HCT116 (cell line): ENCODE measurements around the gene ZNF592. TPM values are rescaled to one million over a fixed set of nuclear protein-coding genes. Genes with fewer than 3 reads are reported as not detected.

ENCODE experiments used
- ATAC-seq: fragments of 200-7000 bp; cut with Tn5 transposase; 2 replicates; pipeline ENCODE4 v1.9.1; 2020; ENCODE audit warnings: mild to moderate bottlenecking, moderate library complexity
- BruUV-seq: library from RNA; stranded (reverse); fragments of 400-500 nt; replicated peaks from 2 replicates; lab custom pipeline; 2021; lab: Mats Ljungman, UMichigan
- CTCF ChIA-PET: fragments of 300-600 bp; sonication (Branson Sonifier 250); formaldehyde crosslinking; loops from one replicate; lab custom pipeline; 2021; ENCODE audit warnings: antibody characterized with exemption; lab: Charles Lee
- POLR2A ChIA-PET: fragments of 300-600, 350-600 bp; sonication (Branson Sonifier 250); formaldehyde crosslinking; loops from one replicate; lab custom pipeline; 2021; ENCODE audit warnings: antibody characterized with exemption; lab: Charles Lee
- RAD21 ChIA-PET, 2 experiments: fragments of 300-600 bp; sonication (Branson Sonifier 250); formaldehyde crosslinking; loops; one replicate each; lab custom pipeline; 2023; ENCODE audit warnings: low total read pairs in 2 of 2; ENCODE audit not compliant: uncharacterized antibody in 2 of 2, unreplicated experiment in 2 of 2, low non-redundant PET in 1 of 2; lab: Charles Lee
- DNase-seq: peaks from one replicate; pipeline ENCODE4 v3.0.0-alpha.2; 2010; ENCODE audit warnings: low read depth, low spot score
- H2AFZ ChIP-seq: fragments of 200-600 bp; shearing (Covaris generic), sonication (generic); 2 replicates; pipeline ENCODE4 v1.6.1; 2017; ENCODE audit warnings: low read depth, mixed run types, mixed read lengths, antibody characterized with exemption, low read length; ENCODE audit not compliant: poor library complexity, severe bottlenecking
- H3K27ac ChIP-seq: 2 replicates; pipeline ENCODE4 v1.5.1; 2012; ENCODE audit warnings: low read depth, low read length
- H3K27me3 ChIP-seq: fragments of 200-600 bp; sonication (generic); 2 replicates; pipeline ENCODE4 v1.6.1; 2016; ENCODE audit warnings: mixed run types, low read length, mixed read lengths; ENCODE audit not compliant: insufficient read depth
- H3K36me3 ChIP-seq, 2 experiments: fragments of 200-500 bp in 1 of 2; fragments of 200-600 bp in 1 of 2; sonication (Bioruptor generic) in 1 of 2; sonication (generic) in 1 of 2; 2 replicates each; pipeline versions ENCODE4 v1.5.1 to v1.6.1; 2014 to 2016; ENCODE audit warnings: low read length in 2 of 2, inconsistent platforms in 1 of 2, mixed read lengths in 1 of 2, mixed run types in 1 of 2; ENCODE audit not compliant: insufficient read depth in 2 of 2, control insufficient read depth in 1 of 2
- H3K4me1 ChIP-seq, 2 experiments: fragments of 200-600 bp in 1 of 2; sonication (generic) in 1 of 2; 2 replicates each; pipeline versions ENCODE4 v1.5.1 to v1.6.1; 2012 to 2017; ENCODE audit warnings: low read length in 2 of 2, inconsistent platforms in 1 of 2, mild to moderate bottlenecking in 1 of 2, mixed read lengths in 1 of 2, mixed run types in 1 of 2, moderate library complexity in 1 of 2; ENCODE audit not compliant: insufficient read depth in 2 of 2, control insufficient read depth in 1 of 2
- H3K4me2 ChIP-seq: fragments of 200-600 bp; sonication (generic); 2 replicates; pipeline ENCODE4 v1.6.1; 2017; ENCODE audit warnings: mixed run types, low read length, mixed read lengths
- H3K4me3 ChIP-seq, 2 experiments: fragments of 200-600 bp in 1 of 2; sonication (generic) in 1 of 2; replicated peaks in 1 of 2; 2 replicates each; pipeline ENCODE4 v1.5.1; 2011 to 2016; ENCODE audit warnings: low read length in 2 of 2, control low read depth in 1 of 2, low read depth in 1 of 2, mild to moderate bottlenecking in 1 of 2, mixed read lengths in 1 of 2, mixed run types in 1 of 2
- H3K79me2 ChIP-seq: fragments of 200-600 bp; sonication (generic); 2 replicates; pipeline ENCODE4 v1.6.1; 2017; ENCODE audit warnings: mild to moderate bottlenecking, mixed run types, low read length, moderate library complexity, mixed read lengths; ENCODE audit not compliant: insufficient read depth
- H3K9ac ChIP-seq: fragments of 200-600 bp; sonication (generic); 2 replicates; pipeline ENCODE4 v1.6.1; 2016; ENCODE audit warnings: low read length, mixed read lengths
- H3K9me2 ChIP-seq: fragments of 200-600 bp; sonication (generic), shearing (Covaris generic); 2 replicates; pipeline ENCODE4 v1.6.1; 2017; ENCODE audit warnings: mixed run types, mild to moderate bottlenecking, moderate library complexity; ENCODE audit not compliant: insufficient read depth
- H3K9me3 ChIP-seq, 2 experiments: fragments of 200-500 bp in 1 of 2; fragments of 200-600 bp in 1 of 2; sonication (Bioruptor generic) in 1 of 2; sonication (generic) in 1 of 2; 2 replicates each; pipeline ENCODE4 v1.6.1; 2014 to 2017; ENCODE audit warnings: low read length in 2 of 2, mixed read lengths in 2 of 2, inconsistent platforms in 1 of 2, low read depth in 1 of 2, mild to moderate bottlenecking in 1 of 2, mixed run types in 1 of 2, moderate library complexity in 1 of 2; ENCODE audit not compliant: control insufficient read depth in 1 of 2, insufficient read depth in 1 of 2
- H4K20me1 ChIP-seq: fragments of 200-600 bp; sonication (generic), shearing (Covaris generic); 2 replicates; pipeline ENCODE4 v1.6.1; 2017; ENCODE audit warnings: mixed run types, mild to moderate bottlenecking, moderate library complexity; ENCODE audit not compliant: insufficient read depth
- CBX3 ChIP-seq: IDR thresholded peaks from 2 replicates; pipeline ENCODE4 v1.6.1; 2012; ENCODE audit warnings: low read depth
- CTCF ChIP-seq, 3 experiments: fragments of 200-600 bp in 1 of 3; sonication (generic) in 1 of 3; IDR thresholded peaks in 2 of 3; conservative IDR thresholded peaks in 1 of 3; 2 replicates each; pipeline ENCODE4 v1.5.1; 2012 to 2017; ENCODE audit warnings: low read depth in 2 of 3, low read length in 2 of 3, antibody characterized with exemption in 1 of 3, borderline replicate concordance in 1 of 3, control low read depth in 1 of 3, mild to moderate bottlenecking in 1 of 3, mixed read lengths in 1 of 3, mixed run types in 1 of 3, moderate library complexity in 1 of 3; ENCODE audit not compliant: insufficient read depth in 1 of 3
- EZH2 ChIP-seq: fragments of 200-600 bp; sonication (generic); IDR thresholded peaks from 2 replicates; pipeline ENCODE4 v1.6.1; 2017; ENCODE audit warnings: antibody characterized with exemption, mixed run types
- EZH2phosphoT487 ChIP-seq: fragments of 200-600 bp; IDR thresholded peaks from 2 replicates; pipeline ENCODE4 v1.6.1; 2018; ENCODE audit warnings: antibody characterized with exemption, borderline replicate concordance
- FOSL1 ChIP-seq: IDR thresholded peaks from 2 replicates; pipeline ENCODE4 v1.6.1; 2012; ENCODE audit warnings: low read depth
- POLR2A ChIP-seq: IDR thresholded peaks from 2 replicates; pipeline ENCODE4 v1.7.0; 2011; ENCODE audit warnings: borderline replicate concordance; ENCODE audit not compliant: insufficient read depth, insufficient read length; ENCODE audit errors: extremely low read depth
- POLR2AphosphoS5 ChIP-seq: IDR thresholded peaks from 2 replicates; pipeline ENCODE4 v1.6.1; 2011; ENCODE audit warnings: mild to moderate bottlenecking, low read depth, low read length, moderate library complexity
- RAD21 ChIP-seq: IDR thresholded peaks from 2 replicates; pipeline ENCODE4 v1.6.1; 2012; ENCODE audit warnings: low read depth, mild to moderate bottlenecking
- REST ChIP-seq: IDR thresholded peaks from 2 replicates; pipeline ENCODE4 v1.6.1; 2012; ENCODE audit warnings: low read depth
- SP1 ChIP-seq: IDR thresholded peaks from 2 replicates; pipeline ENCODE4 v1.6.1; 2012; ENCODE audit warnings: low read depth
- SRF ChIP-seq: IDR thresholded peaks from 2 replicates; pipeline ENCODE4 v1.6.1; 2012; ENCODE audit warnings: low read depth
- YY1 ChIP-seq: IDR thresholded peaks from 2 replicates; pipeline ENCODE4 v1.6.1; 2011; ENCODE audit warnings: low read length, low read depth, moderate library complexity, mild to moderate bottlenecking; ENCODE audit not compliant: insufficient replicate concordance; ENCODE audit errors: extremely low read depth
- ZFX ChIP-seq: fragments of 450-650 bp; IDR thresholded peaks from 2 replicates; pipeline ENCODE4 v1.6.1; 2017
- intact Hi-C: fragments of 100-400 bp; cut with micrococcal nuclease; formaldehyde crosslinking; loops from 2 replicates; pipeline ENCODE4 v1.10.0; 2022
- total RNA-seq: library from RNA; stranded (reverse); gene quantifications from one replicate; pipeline ENCODE4 v1.2.1, GENCODE V29; 2021; ENCODE audit not compliant: unreplicated experiment
- TF ChIP-seq, protein P1 (sequence below): IDR thresholded peaks from 2 replicates; pipeline ENCODE4 v1.6.1; 2012

ZNF592 gene
- total RNA-seq, 1 experiment from 2014 or later = 26.4 TPM

- Histone ChIP-seq H3K4me1 (no peaks in the 10 kb centered on the region), H3K9ac (no peak overlapping the region), H3K9me3 (no peaks in the 10 kb centered on the region), H3K36me3 (peaks cover 4 to 14% of the 10 kb centered on the region in 2 experiments; a peak in 2 of 4 replicates), H4K20me1 (no peaks in the 10 kb centered on the region; the same call in 1 of the 2 replicates), H3K27ac (no peak overlapping the region), H3K79me2 (peaks cover 58% of the 10 kb centered on the region), H3K9me2 (no peaks in the 10 kb centered on the region), H2AFZ (no peak overlapping the region), H3K27me3 (no peaks in the 10 kb centered on the region), H3K4me3 (no peak overlapping the region), H3K4me2 (no peak overlapping the region)
- POLR2A ChIA-PET = no interaction called here
- RAD21 ChIA-PET = no interaction called here
- BruUV-seq = no TSS peak
- intact Hi-C loops = loop anchor here (10.0 kb wide), 1 partner anchor 123 kb away; the partner anchor contains the start of genes NMB and WDR73
- TF ChIP-seq POLR2A = no peak
- TF ChIP-seq RAD21 = no peak
- no peak for TF ChIP-seq EZH2
- no peak for TF ChIP-seq POLR2AphosphoS5
- TF ChIP-seq CBX3 = no peak
- TF ChIP-seq REST = no peak
- no peak for TF ChIP-seq ZFX
- TF ChIP-seq YY1 = no peak
- TF ChIP-seq, protein P1, sequence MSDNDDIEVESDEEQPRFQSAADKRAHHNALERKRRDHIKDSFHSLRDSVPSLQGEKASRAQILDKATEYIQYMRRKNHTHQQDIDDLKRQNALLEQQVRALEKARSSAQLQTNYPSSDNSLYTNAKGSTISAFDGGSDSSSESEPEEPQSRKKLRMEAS = no peak
- no peak for TF ChIP-seq EZH2phosphoT487
- TF ChIP-seq SP1 = no peak
- no peak for TF ChIP-seq SRF
- TF ChIP-seq CTCF (IDR thresholded peaks at IDR 0.05 in 2 of 3, conservative IDR thresholded peaks at IDR 0.05 in 1 of 3; ENCODE audit: borderline replicate concordance in 1 of 3, insufficient read depth in 1 of 3, low read depth in 2 of 3, low read length in 2 of 3) = no peak
- TF ChIP-seq FOSL1 = no peak
- no peak for DNase-seq
- ATAC-seq = no peak
- CTCF ChIA-PET = no interaction called here
These were observed 29.8 kb downstream of the ZNF592 start for GRCh38 chr15:84778194-84778593.
